ENCODE data around the gene LARP1. TPM values are rescaled to one million over a fixed set of nuclear protein-coding genes. Genes with fewer than 3 reads are reported as not detected.

Gene LARP1
- total and polyA plus RNA-seq, 9 of the 15 experiments (the other 6 are each of a cell fraction or from before 2014, with no cell fraction given): 22.6 to 300 (median 92.0) TPM

DNA sequence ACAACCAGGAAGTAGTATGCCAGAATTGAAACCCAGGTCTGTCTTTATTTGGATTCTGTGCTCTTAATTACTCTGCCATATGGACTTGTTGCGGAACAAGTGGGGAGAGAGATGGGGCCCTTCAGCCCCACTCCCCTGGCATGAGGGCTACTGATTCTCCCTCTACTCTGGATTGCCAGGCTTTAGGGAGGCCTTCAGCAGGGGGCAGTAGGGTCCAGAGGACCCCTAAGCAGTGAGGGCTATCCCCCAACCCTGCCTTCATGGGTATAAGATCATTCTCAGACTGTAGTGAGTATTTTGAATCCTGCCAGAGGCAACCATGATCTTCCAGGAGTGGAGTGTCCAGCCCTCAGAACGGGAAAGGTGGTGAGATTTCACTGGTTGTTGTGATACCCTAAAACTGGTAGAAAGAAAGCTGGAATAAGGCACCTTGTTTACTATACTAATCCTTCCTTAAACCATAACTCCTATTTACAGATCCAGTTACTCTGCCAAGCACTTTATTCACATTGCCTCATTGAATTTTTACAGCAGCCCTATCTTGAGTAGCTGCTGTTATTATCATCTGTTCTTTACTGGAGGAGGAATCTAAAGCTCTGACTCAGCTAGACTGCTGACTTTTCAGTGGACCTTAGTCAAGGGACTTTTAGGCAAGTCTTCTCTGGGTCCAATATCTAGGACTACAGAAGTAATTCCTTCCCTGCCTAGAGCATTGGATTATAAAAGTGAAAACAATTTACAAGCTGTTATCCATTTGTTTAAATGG is 31.3 kb upstream of the LARP1 start (continued):
- TF ChIP-seq CHCHD3 (CRISPR knock-in tag; IDR thresholded peaks at IDR 0.05): no peak
- TF ChIP-seq, protein P1, sequence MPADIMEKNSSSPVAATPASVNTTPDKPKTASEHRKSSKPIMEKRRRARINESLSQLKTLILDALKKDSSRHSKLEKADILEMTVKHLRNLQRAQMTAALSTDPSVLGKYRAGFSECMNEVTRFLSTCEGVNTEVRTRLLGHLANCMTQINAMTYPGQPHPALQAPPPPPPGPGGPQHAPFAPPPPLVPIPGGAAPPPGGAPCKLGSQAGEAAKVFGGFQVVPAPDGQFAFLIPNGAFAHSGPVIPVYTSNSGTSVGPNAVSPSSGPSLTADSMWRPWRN (IDR thresholded peaks at IDR 0.05; ENCODE audit: low read depth): no peak
- peak; percentile 81; the same call in 1 of the 2 replicates for TF ChIP-seq MAFF (IDR thresholded peaks at IDR 0.05; ENCODE audit: low read length)
- TF ChIP-seq SPI1 (IDR thresholded peaks at IDR 0.05; ENCODE audit: borderline replicate concordance, low read depth, low read length): no peak
- no peak for TF ChIP-seq ZNF165 (CRISPR knock-in tag; IDR thresholded peaks at IDR 0.05; ENCODE audit: borderline replicate concordance)
- no peak for TF ChIP-seq ZNF347 (CRISPR knock-in tag; IDR thresholded peaks at IDR 0.05; ENCODE audit: low read depth)
- no peak for TF ChIP-seq NFIX (CRISPR knock-in tag; IDR thresholded peaks at IDR 0.05; ENCODE audit: low read depth)
- TF ChIP-seq, protein P2, sequence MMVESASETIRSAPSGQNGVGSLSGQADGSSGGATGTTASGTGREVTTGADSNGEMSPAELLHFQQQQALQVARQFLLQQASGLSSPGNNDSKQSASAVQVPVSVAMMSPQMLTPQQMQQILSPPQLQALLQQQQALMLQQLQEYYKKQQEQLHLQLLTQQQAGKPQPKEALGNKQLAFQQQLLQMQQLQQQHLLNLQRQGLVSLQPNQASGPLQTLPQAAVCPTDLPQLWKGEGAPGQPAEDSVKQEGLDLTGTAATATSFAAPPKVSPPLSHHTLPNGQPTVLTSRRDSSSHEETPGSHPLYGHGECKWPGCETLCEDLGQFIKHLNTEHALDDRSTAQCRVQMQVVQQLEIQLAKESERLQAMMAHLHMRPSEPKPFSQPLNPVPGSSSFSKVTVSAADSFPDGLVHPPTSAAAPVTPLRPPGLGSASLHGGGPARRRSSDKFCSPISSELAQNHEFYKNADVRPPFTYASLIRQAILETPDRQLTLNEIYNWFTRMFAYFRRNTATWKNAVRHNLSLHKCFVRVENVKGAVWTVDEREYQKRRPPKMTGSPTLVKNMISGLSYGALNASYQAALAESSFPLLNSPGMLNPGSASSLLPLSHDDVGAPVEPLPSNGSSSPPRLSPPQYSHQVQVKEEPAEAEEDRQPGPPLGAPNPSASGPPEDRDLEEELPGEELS (CRISPR knock-in tag; IDR thresholded peaks at IDR 0.05; ENCODE audit: borderline replicate concordance): no peak
- TF ChIP-seq, protein P3, sequence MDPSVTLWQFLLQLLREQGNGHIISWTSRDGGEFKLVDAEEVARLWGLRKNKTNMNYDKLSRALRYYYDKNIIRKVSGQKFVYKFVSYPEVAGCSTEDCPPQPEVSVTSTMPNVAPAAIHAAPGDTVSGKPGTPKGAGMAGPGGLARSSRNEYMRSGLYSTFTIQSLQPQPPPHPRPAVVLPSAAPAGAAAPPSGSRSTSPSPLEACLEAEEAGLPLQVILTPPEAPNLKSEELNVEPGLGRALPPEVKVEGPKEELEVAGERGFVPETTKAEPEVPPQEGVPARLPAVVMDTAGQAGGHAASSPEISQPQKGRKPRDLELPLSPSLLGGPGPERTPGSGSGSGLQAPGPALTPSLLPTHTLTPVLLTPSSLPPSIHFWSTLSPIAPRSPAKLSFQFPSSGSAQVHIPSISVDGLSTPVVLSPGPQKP (CRISPR knock-in tag; IDR thresholded peaks at IDR 0.05): no peak
- TF ChIP-seq, protein P4, sequence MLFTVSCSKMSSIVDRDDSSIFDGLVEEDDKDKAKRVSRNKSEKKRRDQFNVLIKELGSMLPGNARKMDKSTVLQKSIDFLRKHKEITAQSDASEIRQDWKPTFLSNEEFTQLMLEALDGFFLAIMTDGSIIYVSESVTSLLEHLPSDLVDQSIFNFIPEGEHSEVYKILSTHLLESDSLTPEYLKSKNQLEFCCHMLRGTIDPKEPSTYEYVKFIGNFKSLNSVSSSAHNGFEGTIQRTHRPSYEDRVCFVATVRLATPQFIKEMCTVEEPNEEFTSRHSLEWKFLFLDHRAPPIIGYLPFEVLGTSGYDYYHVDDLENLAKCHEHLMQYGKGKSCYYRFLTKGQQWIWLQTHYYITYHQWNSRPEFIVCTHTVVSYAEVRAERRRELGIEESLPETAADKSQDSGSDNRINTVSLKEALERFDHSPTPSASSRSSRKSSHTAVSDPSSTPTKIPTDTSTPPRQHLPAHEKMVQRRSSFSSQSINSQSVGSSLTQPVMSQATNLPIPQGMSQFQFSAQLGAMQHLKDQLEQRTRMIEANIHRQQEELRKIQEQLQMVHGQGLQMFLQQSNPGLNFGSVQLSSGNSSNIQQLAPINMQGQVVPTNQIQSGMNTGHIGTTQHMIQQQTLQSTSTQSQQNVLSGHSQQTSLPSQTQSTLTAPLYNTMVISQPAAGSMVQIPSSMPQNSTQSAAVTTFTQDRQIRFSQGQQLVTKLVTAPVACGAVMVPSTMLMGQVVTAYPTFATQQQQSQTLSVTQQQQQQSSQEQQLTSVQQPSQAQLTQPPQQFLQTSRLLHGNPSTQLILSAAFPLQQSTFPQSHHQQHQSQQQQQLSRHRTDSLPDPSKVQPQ (CRISPR knock-in tag; IDR thresholded peaks at IDR 0.05; ENCODE audit: borderline replicate concordance): no peak
- no peak for TF ChIP-seq TCF7 (IDR thresholded peaks at IDR 0.05; ENCODE audit: borderline replicate concordance)
- no peak for TF ChIP-seq MTA2 (IDR thresholded peaks at IDR 0.05; ENCODE audit: low read depth)
- TF ChIP-seq, protein P5, sequence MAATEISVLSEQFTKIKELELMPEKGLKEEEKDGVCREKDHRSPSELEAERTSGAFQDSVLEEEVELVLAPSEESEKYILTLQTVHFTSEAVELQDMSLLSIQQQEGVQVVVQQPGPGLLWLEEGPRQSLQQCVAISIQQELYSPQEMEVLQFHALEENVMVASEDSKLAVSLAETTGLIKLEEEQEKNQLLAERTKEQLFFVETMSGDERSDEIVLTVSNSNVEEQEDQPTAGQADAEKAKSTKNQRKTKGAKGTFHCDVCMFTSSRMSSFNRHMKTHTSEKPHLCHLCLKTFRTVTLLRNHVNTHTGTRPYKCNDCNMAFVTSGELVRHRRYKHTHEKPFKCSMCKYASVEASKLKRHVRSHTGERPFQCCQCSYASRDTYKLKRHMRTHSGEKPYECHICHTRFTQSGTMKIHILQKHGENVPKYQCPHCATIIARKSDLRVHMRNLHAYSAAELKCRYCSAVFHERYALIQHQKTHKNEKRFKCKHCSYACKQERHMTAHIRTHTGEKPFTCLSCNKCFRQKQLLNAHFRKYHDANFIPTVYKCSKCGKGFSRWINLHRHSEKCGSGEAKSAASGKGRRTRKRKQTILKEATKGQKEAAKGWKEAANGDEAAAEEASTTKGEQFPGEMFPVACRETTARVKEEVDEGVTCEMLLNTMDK (IDR thresholded peaks at IDR 0.05; ENCODE audit: borderline replicate concordance, insufficient read depth, low read depth, low read length, poor library complexity, severe bottlenecking): no peak
- TF ChIP-seq, protein P6, sequence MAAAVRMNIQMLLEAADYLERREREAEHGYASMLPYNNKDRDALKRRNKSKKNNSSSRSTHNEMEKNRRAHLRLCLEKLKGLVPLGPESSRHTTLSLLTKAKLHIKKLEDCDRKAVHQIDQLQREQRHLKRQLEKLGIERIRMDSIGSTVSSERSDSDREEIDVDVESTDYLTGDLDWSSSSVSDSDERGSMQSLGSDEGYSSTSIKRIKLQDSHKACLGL (CRISPR knock-in tag; IDR thresholded peaks at IDR 0.05; ENCODE audit: borderline replicate concordance, poor library complexity, severe bottlenecking): no peak
- no peak for TF ChIP-seq POLR2B (IDR thresholded peaks at IDR 0.05; ENCODE audit: low read depth, partially characterized antibody)
- TF ChIP-seq FOXP1 (CRISPR knock-in tag; IDR thresholded peaks at IDR 0.05): no peak
- TF ChIP-seq TCF3 (CRISPR knock-in tag; IDR thresholded peaks at IDR 0.05): peak; percentile 67
- TF ChIP-seq SRSF3 (IDR thresholded peaks at IDR 0.05; ENCODE audit: insufficient read depth, low read length): no peak
